HCT116 (cell line): ENCODE measurements around the gene CCDC154. TPM values are rescaled to one million over a fixed set of nuclear protein-coding genes. Genes with fewer than 3 reads are reported as not detected.

Source experiments
- ATAC-seq: fragments of 200-7000 bp; cut with Tn5 transposase; 2 replicates; pipeline ENCODE4 v1.9.1; 2020; ENCODE audit warnings: mild to moderate bottlenecking, moderate library complexity
- BruUV-seq: library from RNA; stranded (reverse); fragments of 400-500 nt; replicated peaks from 2 replicates; lab custom pipeline; 2021; lab: Mats Ljungman, UMichigan
- CTCF ChIA-PET: fragments of 300-600 bp; sonication (Branson Sonifier 250); formaldehyde crosslinking; loops from one replicate; lab custom pipeline; 2021; ENCODE audit warnings: antibody characterized with exemption; lab: Charles Lee
- POLR2A ChIA-PET: fragments of 300-600, 350-600 bp; sonication (Branson Sonifier 250); formaldehyde crosslinking; loops from one replicate; lab custom pipeline; 2021; ENCODE audit warnings: antibody characterized with exemption; lab: Charles Lee
- RAD21 ChIA-PET, 2 experiments: fragments of 300-600 bp; sonication (Branson Sonifier 250); formaldehyde crosslinking; loops; one replicate each; lab custom pipeline; 2023; ENCODE audit warnings: low total read pairs in 2 of 2; ENCODE audit not compliant: uncharacterized antibody in 2 of 2, unreplicated experiment in 2 of 2, low non-redundant PET in 1 of 2; lab: Charles Lee
- DNase-seq: peaks from one replicate; pipeline ENCODE4 v3.0.0-alpha.2; 2010; ENCODE audit warnings: low read depth, low spot score
- H2AFZ ChIP-seq: fragments of 200-600 bp; shearing (Covaris generic), sonication (generic); 2 replicates; pipeline ENCODE4 v1.6.1; 2017; ENCODE audit warnings: low read depth, mixed run types, mixed read lengths, antibody characterized with exemption, low read length; ENCODE audit not compliant: poor library complexity, severe bottlenecking
- H3K27ac ChIP-seq: 2 replicates; pipeline ENCODE4 v1.5.1; 2012; ENCODE audit warnings: low read depth, low read length
- H3K27me3 ChIP-seq: fragments of 200-600 bp; sonication (generic); 2 replicates; pipeline ENCODE4 v1.6.1; 2016; ENCODE audit warnings: mixed run types, low read length, mixed read lengths; ENCODE audit not compliant: insufficient read depth
- H3K36me3 ChIP-seq, 2 experiments: fragments of 200-500 bp in 1 of 2; fragments of 200-600 bp in 1 of 2; sonication (Bioruptor generic) in 1 of 2; sonication (generic) in 1 of 2; 2 replicates each; pipeline versions ENCODE4 v1.5.1 to v1.6.1; 2014 to 2016; ENCODE audit warnings: low read length in 2 of 2, inconsistent platforms in 1 of 2, mixed read lengths in 1 of 2, mixed run types in 1 of 2; ENCODE audit not compliant: insufficient read depth in 2 of 2, control insufficient read depth in 1 of 2
- H3K4me1 ChIP-seq, 2 experiments: fragments of 200-600 bp in 1 of 2; sonication (generic) in 1 of 2; 2 replicates each; pipeline versions ENCODE4 v1.5.1 to v1.6.1; 2012 to 2017; ENCODE audit warnings: low read length in 2 of 2, inconsistent platforms in 1 of 2, mild to moderate bottlenecking in 1 of 2, mixed read lengths in 1 of 2, mixed run types in 1 of 2, moderate library complexity in 1 of 2; ENCODE audit not compliant: insufficient read depth in 2 of 2, control insufficient read depth in 1 of 2
- H3K4me2 ChIP-seq: fragments of 200-600 bp; sonication (generic); 2 replicates; pipeline ENCODE4 v1.6.1; 2017; ENCODE audit warnings: mixed run types, low read length, mixed read lengths
- H3K4me3 ChIP-seq, 2 experiments: fragments of 200-600 bp in 1 of 2; sonication (generic) in 1 of 2; replicated peaks in 1 of 2; 2 replicates each; pipeline ENCODE4 v1.5.1; 2011 to 2016; ENCODE audit warnings: low read length in 2 of 2, control low read depth in 1 of 2, low read depth in 1 of 2, mild to moderate bottlenecking in 1 of 2, mixed read lengths in 1 of 2, mixed run types in 1 of 2
- H3K79me2 ChIP-seq: fragments of 200-600 bp; sonication (generic); 2 replicates; pipeline ENCODE4 v1.6.1; 2017; ENCODE audit warnings: mild to moderate bottlenecking, mixed run types, low read length, moderate library complexity, mixed read lengths; ENCODE audit not compliant: insufficient read depth
- H3K9ac ChIP-seq: fragments of 200-600 bp; sonication (generic); 2 replicates; pipeline ENCODE4 v1.6.1; 2016; ENCODE audit warnings: low read length, mixed read lengths
- H3K9me2 ChIP-seq: fragments of 200-600 bp; sonication (generic), shearing (Covaris generic); 2 replicates; pipeline ENCODE4 v1.6.1; 2017; ENCODE audit warnings: mixed run types, mild to moderate bottlenecking, moderate library complexity; ENCODE audit not compliant: insufficient read depth
- H3K9me3 ChIP-seq, 2 experiments: fragments of 200-500 bp in 1 of 2; fragments of 200-600 bp in 1 of 2; sonication (Bioruptor generic) in 1 of 2; sonication (generic) in 1 of 2; 2 replicates each; pipeline ENCODE4 v1.6.1; 2014 to 2017; ENCODE audit warnings: low read length in 2 of 2, mixed read lengths in 2 of 2, inconsistent platforms in 1 of 2, low read depth in 1 of 2, mild to moderate bottlenecking in 1 of 2, mixed run types in 1 of 2, moderate library complexity in 1 of 2; ENCODE audit not compliant: control insufficient read depth in 1 of 2, insufficient read depth in 1 of 2
- H4K20me1 ChIP-seq: fragments of 200-600 bp; sonication (generic), shearing (Covaris generic); 2 replicates; pipeline ENCODE4 v1.6.1; 2017; ENCODE audit warnings: mixed run types, mild to moderate bottlenecking, moderate library complexity; ENCODE audit not compliant: insufficient read depth
- ATF3 ChIP-seq: IDR thresholded peaks from 2 replicates; pipeline ENCODE4 v1.6.1; 2012
- EGR1 ChIP-seq: IDR thresholded peaks from 2 replicates; pipeline ENCODE4 v1.6.1; 2012; ENCODE audit warnings: low read depth
- ELF1 ChIP-seq: IDR thresholded peaks from 2 replicates; pipeline ENCODE4 v1.6.1; 2012; ENCODE audit warnings: low read depth, borderline replicate concordance
- FOSL1 ChIP-seq: IDR thresholded peaks from 2 replicates; pipeline ENCODE4 v1.6.1; 2012; ENCODE audit warnings: low read depth
- POLR2A ChIP-seq: IDR thresholded peaks from 2 replicates; pipeline ENCODE4 v1.7.0; 2011; ENCODE audit warnings: borderline replicate concordance; ENCODE audit not compliant: insufficient read depth, insufficient read length; ENCODE audit errors: extremely low read depth
- POLR2AphosphoS5 ChIP-seq: IDR thresholded peaks from 2 replicates; pipeline ENCODE4 v1.6.1; 2011; ENCODE audit warnings: mild to moderate bottlenecking, low read depth, low read length, moderate library complexity
- SIN3A ChIP-seq: IDR thresholded peaks from 2 replicates; pipeline ENCODE4 v1.6.1; 2012; ENCODE audit warnings: low read depth
- TCF7L2 ChIP-seq: IDR thresholded peaks from 2 replicates; pipeline ENCODE4 v1.7.0; 2011; ENCODE audit warnings: borderline replicate concordance, inconsistent platforms; ENCODE audit not compliant: insufficient read depth, insufficient read length; ENCODE audit errors: extremely low read depth
- ZNF274 ChIP-seq: fragments of 200-500 bp; sonication (Bioruptor generic); IDR thresholded peaks from 2 replicates; pipeline ENCODE4 v1.6.1; 2014; ENCODE audit warnings: mild to moderate bottlenecking, low read depth, low read length, inconsistent platforms
- intact Hi-C: fragments of 100-400 bp; cut with micrococcal nuclease; formaldehyde crosslinking; loops from 2 replicates; pipeline ENCODE4 v1.10.0; 2022
- total RNA-seq: library from RNA; stranded (reverse); gene quantifications from one replicate; pipeline ENCODE4 v1.2.1, GENCODE V29; 2021; ENCODE audit not compliant: unreplicated experiment

The CCDC154 gene
- total RNA-seq, 1 experiment from 2014 or later, result 1.7 TPM

DNA sequence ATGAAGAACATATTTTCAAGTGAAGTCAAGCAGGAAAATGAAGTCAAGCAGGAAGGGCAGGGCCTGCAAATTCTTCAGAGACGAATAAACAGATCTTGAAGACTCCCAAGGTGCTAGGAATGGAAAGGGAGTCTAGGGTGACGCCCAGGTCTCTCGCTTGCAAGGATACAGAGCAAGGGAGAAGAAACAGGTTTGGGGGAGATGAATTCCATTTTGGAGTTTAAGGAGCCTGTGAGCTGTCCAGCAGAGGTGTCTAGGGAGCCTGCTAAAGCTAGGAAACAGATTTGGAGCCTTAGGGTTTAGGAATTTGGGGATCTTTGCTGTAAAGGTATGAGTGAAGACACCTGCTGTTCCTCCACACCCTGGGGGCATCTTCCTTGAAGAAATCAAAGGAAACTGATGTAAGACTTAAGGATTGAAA, 27.8 kb downstream of the CCDC154 start:
- BruUV-seq, result no TSS peak
- Histone ChIP-seq H2AFZ (no peak overlapping the region), H3K9ac (peak overlapping the region; percentile 9; the same call in 1 of the 2 replicates)

DNA sequence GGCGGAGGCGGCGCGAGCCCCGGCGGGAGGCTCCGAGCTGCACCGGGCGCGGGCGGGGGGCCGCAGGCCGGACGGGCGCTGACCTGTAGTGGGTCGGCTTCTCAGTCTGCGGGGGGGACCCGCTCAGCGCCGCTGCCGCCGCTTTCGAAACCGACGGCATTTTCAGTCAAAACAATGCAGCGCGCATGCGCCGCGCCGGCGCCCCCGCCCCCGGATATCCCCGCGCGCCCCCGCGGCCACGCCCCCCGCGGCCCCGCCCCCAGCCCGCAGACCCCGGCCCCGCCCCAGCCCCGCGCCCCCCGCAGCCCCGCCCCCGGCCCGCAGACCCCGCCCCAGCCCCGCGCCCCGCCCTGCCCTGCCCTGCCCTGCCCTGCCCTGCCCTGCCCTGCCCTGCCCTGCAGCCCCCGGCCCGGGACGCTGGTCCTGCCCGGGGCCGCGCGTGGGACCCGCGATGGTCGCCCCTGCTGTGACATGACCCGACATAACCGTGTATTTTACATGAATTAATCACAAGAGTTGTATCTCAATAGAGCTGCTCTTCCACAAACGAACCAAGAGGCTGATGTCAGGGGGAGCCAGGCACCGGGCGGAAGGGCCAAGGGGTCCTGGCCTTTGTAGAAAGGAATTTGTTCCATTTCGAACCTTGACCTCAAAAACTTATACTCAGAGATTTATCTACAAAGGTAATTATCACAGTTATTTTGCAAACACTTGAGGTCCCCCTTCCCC, 29.7 kb downstream of the CCDC154 start, which contains the start of gene UNKL:
TSS of gene UNKL (minus strand) at position 173 of the 729 bp plus-strand sequence. CDS start at position 160, 13 bp downstream.
- no peaks in the 10 kb centered on the region for H4K20me1 ChIP-seq
- POLR2A ChIA-PET, result no interaction called here
- H3K27me3 ChIP-seq, result no peaks in the 10 kb centered on the region
- peaks cover 25% of the 10 kb centered on the region for H3K79me2 ChIP-seq
- peak within 1 kb of the TSS; percentile 84 for H3K9ac ChIP-seq
- no peak for DNase-seq
- H3K4me2 ChIP-seq, result peak within 1 kb of the TSS; percentile 98
- TF ChIP-seq EGR1, result peak; percentile 63
- 0 out of 2 replicates have a peak, but pooled peaks have one; percentile 30 for TF ChIP-seq POLR2AphosphoS5
- TF ChIP-seq FOSL1, result no peak
- BruUV-seq, result no TSS peak
- intact Hi-C loops, result loop anchor here (5.0 to 10.0 kb wide), 2 partner anchors 50 to 198 kb away; partner anchors contain the start of genes CRAMP1 and IFT140
- H2AFZ ChIP-seq, result no peak within 1 kb of the TSS
- peak; percentile 62 for ATAC-seq
- no peaks in the 10 kb centered on the region for H3K9me2 ChIP-seq
- no peaks in the 10 kb centered on the region for H3K9me3 ChIP-seq
- RAD21 ChIA-PET, result no interaction called here
- CTCF ChIA-PET, result no interaction called here
- peaks cover 0 to 5% of the 10 kb centered on the region in 2 experiments; a peak in 1 of 4 replicates for H3K36me3 ChIP-seq
- peaks cover 11 to 39% of the 10 kb centered on the region in 2 experiments for H3K4me1 ChIP-seq
- H3K4me3 ChIP-seq, result peak within 1 kb of the TSS; percentile 82 to 85
- H3K27ac ChIP-seq, result peak within 1 kb of the TSS; percentile 95

More for the DNA sequence above, 27.8 kb downstream of the CCDC154 start:
- TF ChIP-seq ZNF274, result no peak
- TF ChIP-seq ELF1, result no peak
- no peak for TF ChIP-seq POLR2A
- TF ChIP-seq TCF7L2, result no peak
- no peak for TF ChIP-seq SIN3A
- TF ChIP-seq ATF3, result no peak
- no peak for TF ChIP-seq EGR1
- Histone ChIP-seq H3K36me3 (peaks cover 0 to 5% of the 10 kb centered on the region in 2 experiments; a peak in 1 of 4 replicates), H3K9me3 (no peaks in the 10 kb centered on the region), H3K4me1 (peaks cover 12 to 45% of the 10 kb centered on the region in 2 experiments), H3K27ac (peak overlapping the region; percentile 13; the same call in 1 of the 2 replicates), H3K9me2 (no peaks in the 10 kb centered on the region), H3K4me2 (peak overlapping the region; percentile 51), H3K79me2 (peaks cover 33% of the 10 kb centered on the region), H3K4me3 (no peak overlapping the region), H4K20me1 (no peaks in the 10 kb centered on the region), H3K27me3 (no peaks in the 10 kb centered on the region)
- intact Hi-C loops, result loop anchor here (5.0 to 10.0 kb wide), 2 partner anchors 52 to 196 kb away; partner anchors contain the start of genes CRAMP1 and IFT140
- CTCF ChIA-PET, result no interaction called here
- RAD21 ChIA-PET, result no interaction called here
- ATAC-seq (no peak), DNase-seq (no peak)
- POLR2A ChIA-PET, result no interaction called here
